Epithelial cell of esophagus (primary cell): Measurements from ENCODE around the gene SLIT3.

Source experiments
- DNase-seq: peaks from one replicate; pipeline ENCODE4 v3.0.0; 2010; ENCODE audit warnings: low read depth
- H3K4me3 ChIP-seq: 2 replicates; pipeline ENCODE4 v1.5.1; 2011; ENCODE audit warnings: mild to moderate bottlenecking, low read length, control low read depth
- TF ChIP-seq, protein P1 (sequence below): IDR thresholded peaks from 2 replicates; pipeline ENCODE4 v1.5.1; 2011; ENCODE audit warnings: low read depth, mild to moderate bottlenecking, low read length, control low read depth, inconsistent platforms; ENCODE audit not compliant: insufficient read depth; ENCODE audit errors: missing control alignments

SLIT3 gene

DNA sequence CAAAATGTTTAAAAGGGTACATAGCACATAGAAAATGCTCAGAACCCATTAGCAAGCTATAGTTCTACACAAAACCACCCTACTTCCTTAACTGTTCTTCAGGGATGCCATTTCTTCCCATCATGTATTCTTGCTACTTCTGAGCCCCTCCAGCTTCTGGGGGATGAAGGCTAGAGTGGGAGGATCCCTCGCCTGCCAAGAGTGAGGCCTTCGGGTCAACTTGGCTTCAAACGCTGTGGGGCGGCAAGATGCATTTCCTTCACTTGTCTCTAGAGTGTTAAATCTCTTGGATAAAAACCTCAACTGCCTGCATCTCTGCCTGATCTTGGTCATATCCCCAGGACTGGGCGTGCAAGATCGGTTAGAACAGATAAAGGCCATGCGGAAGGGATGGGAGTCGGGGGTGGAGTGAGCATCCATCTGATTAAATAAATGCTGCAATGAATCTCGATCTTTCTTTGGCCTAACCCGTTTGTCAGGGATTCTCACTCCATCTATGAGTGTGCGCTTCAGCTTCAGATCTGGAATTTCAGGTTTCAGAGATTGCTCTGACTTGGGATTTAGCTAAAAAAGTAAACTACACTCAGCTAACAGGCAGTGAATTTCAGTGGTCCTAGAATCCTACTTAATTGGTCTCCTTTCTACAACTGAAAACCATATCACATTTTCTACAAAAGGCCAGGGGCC lies 603.8 kb downstream of the SLIT3 start:
- no peak overlapping the region for H3K4me3 ChIP-seq
- TF ChIP-seq, protein P1, sequence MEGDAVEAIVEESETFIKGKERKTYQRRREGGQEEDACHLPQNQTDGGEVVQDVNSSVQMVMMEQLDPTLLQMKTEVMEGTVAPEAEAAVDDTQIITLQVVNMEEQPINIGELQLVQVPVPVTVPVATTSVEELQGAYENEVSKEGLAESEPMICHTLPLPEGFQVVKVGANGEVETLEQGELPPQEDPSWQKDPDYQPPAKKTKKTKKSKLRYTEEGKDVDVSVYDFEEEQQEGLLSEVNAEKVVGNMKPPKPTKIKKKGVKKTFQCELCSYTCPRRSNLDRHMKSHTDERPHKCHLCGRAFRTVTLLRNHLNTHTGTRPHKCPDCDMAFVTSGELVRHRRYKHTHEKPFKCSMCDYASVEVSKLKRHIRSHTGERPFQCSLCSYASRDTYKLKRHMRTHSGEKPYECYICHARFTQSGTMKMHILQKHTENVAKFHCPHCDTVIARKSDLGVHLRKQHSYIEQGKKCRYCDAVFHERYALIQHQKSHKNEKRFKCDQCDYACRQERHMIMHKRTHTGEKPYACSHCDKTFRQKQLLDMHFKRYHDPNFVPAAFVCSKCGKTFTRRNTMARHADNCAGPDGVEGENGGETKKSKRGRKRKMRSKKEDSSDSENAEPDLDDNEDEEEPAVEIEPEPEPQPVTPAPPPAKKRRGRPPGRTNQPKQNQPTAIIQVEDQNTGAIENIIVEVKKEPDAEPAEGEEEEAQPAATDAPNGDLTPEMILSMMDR: no peak
- DNase-seq: peak; percentile 59

DNA sequence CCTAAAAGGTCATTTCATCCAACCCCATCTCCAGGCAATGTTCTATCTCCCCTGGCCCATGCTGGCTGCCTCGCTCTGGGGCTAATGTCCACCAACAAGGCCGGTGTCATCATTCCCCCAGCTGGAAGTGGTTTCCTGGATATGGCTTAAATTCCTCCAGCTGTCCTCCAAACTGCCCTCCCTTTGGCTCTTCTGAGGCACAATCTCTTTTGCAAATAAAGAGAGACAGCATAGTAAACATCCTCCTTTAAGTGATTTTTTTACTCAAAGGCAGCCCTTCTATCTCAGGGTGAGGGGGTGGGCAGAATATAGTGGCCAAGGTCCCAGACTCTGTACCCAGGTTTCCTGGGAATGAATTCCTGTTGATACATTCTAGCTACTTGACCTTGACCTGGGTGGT lies 604.3 kb downstream of the SLIT3 start:
- no peak for DNase-seq
- no peak overlapping the region for H3K4me3 ChIP-seq
- TF ChIP-seq, protein P1: no peak

DNA sequence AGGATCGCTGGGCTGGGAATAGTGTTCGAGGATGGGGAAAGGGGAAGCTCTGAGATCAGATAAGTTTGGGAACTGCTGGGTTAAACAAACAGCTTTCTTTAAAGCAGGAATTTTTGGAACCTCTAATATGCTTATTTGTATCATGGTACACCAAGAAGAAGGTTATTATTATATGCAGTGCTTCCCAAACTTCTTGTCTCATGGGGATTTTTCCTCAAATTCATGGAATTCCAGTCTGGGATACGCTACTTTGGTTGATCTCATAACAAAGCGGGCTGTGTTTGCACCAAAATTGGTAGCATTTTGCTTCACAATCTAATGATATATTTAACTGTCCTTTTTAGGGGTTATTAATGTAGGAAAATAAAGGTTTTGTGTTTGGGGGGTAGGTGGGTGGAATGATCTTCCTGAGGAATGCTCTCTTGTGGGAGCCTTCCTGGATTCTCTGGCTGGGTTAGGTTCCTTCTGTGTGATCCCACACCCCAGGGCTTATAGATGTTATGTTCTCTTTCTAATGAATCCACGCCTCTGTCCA lies 605.6 kb downstream of the SLIT3 start:
- TF ChIP-seq, protein P1: no peak
- no peak for DNase-seq
- H3K4me3 ChIP-seq: no peak overlapping the region

DNA sequence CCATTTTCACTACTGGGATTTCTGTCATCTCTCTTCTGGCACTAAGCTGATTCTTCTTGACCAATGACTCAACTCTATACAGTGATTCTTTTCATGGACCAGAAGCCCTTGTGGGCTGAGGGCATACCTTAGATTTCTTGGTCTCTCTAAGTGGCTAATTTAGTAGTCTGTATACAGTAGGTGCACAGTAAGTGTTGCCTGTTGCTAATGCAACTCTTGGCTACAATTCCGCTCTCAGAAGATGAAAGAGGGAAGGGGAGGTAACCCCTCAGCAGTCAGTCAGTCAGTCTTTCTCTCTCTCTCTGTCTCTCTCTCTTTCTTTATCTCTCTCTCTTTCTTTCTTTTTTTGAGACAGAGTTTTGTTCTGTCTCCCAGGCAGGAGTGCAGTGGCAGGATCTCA lies 606.6 kb downstream of the SLIT3 start:
- TF ChIP-seq, protein P1: no peak
- no peak overlapping the region for H3K4me3 ChIP-seq
- no peak for DNase-seq

DNA sequence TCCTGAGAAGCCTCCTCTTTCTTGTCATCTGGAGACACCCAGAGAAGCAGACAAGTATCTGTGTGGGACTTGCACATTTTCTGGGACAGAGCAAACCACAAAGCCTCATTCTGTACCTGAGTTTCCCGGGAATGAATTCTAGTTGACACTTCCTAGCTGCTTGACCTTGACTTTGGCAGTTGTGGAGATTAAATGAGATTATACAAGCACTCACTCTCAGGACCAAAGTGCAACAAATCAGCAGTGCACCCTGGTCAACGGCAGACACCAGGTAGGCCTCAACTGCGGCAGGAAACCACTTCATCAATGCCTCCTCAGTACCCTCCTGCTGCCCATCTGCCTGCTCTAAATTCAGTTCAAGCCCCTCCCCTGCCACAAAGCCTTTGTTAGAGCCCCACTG lies 607.1 kb downstream of the SLIT3 start:
- TF ChIP-seq, protein P1: no peak
- H3K4me3 ChIP-seq: no peak overlapping the region
- DNase-seq: no peak

DNA sequence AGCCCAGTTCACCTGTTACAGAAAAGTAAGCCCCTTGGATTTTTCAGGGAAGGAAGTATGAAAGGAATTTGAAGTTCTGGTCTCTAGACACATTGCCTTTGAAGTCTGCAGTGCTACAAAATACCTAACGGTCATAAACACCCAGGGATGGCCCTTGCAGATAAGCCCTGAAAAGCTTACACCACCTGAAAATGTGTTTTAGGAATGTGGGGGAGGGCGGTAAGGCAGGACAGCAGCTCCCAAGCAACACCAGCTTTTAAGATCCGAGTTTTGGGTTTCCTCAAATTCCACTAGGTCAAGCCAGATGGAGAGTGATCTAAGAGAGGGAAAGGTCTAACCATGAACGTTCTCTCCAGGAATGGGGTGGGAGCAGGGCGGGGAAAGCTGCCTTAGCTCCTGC lies 607.6 kb downstream of the SLIT3 start:
- no peak for DNase-seq
- TF ChIP-seq, protein P1: no peak

DNA sequence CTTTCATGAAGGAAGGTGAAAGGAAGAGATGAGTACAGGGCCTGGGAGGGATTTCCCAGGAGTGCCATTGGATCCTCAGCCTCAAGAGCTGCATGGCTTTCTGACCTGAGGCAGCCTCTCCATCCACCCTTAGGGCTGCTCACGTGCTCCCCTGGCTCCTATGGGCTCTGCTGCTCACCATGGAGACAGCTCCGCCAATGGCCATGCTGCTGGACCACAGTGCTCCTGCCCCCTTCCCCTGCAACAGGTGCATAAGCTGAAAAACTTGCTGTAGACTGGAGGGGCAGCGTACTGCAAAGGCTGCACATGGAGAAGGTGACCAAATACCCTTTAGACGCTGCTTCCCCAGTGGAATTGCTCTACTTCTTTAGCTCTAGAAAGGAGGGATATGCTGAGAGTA lies 609.0 kb downstream of the SLIT3 start:
- DNase-seq: no peak
- TF ChIP-seq, protein P1: no peak
- H3K4me3 ChIP-seq: no peak overlapping the region

More for the DNA sequence above, 607.6 kb downstream of the SLIT3 start:
- no peak overlapping the region for H3K4me3 ChIP-seq
